HG03108 (cell line): ENCODE results near the gene LAIR2.
A peak's percentile ranks its signal among the peaks of the same experiment; 100 is the strongest.
"Not testable (repeated sequence)": the region's sequence is repeated elsewhere in the genome, so short reads cannot be mapped to it uniquely, and the experiment has no call there.

Source experiments
- ATAC-seq: cut with Tn5 transposase; IDR thresholded peaks from one replicate; pipeline ENCODE4 v1.9.1; 2021; ENCODE audit warnings: moderate library complexity; ENCODE audit not compliant: unreplicated experiment

LAIR2 gene

GRCh38 chr19:54464044-54464629, 38.5 kb upstream of the LAIR2 start:
- ATAC-seq, result peak; percentile 32

- ATAC-seq, result peak; percentile 34
Observed at GRCh38 chr19:54464630-54465425, 37.8 kb upstream of the LAIR2 start.

- no peak for ATAC-seq
Observed at GRCh38 chr19:54465426-54466109, 37.1 kb upstream of the LAIR2 start.

- not testable (repeated sequence) for ATAC-seq
Observed at GRCh38 chr19:54466110-54466480, 36.5 kb upstream of the LAIR2 start.

- ATAC-seq, result no peak
Observed at GRCh38 chr19:54469496-54469934, 33.1 kb upstream of the LAIR2 start.

GRCh38 chr19:54470276-54470887, 32.2 kb upstream of the LAIR2 start:
- no peak for ATAC-seq

GRCh38 chr19:54470991-54471782, 31.4 kb upstream of the LAIR2 start:
- ATAC-seq, result no peak

GRCh38 chr19:54473071-54473891, 29.4 kb upstream of the LAIR2 start, which contains the start of gene CDC42EP5:
TSS of gene CDC42EP5 (minus strand) at chr19:54473296. CDS start at chr19:54465547, 7,749 bp downstream.
- ATAC-seq, result no peak

- ATAC-seq, result no peak
Observed at GRCh38 chr19:54473892-54474372, 28.7 kb upstream of the LAIR2 start.

- ATAC-seq, result no peak
Observed at GRCh38 chr19:54475706-54476105, 26.9 kb upstream of the LAIR2 start.

GRCh38 chr19:54477650-54478049, 25.0 kb upstream of the LAIR2 start:
- ATAC-seq, result no peak

- ATAC-seq, result no peak
Observed at GRCh38 chr19:54478677-54479266, 23.9 kb upstream of the LAIR2 start.

GRCh38 chr19:54480051-54480450, 22.6 kb upstream of the LAIR2 start:
- no peak for ATAC-seq

- no peak for ATAC-seq
Observed at GRCh38 chr19:54481326-54481930, 21.2 kb upstream of the LAIR2 start.

- ATAC-seq, result no peak
Observed at GRCh38 chr19:54482889-54483288, 19.7 kb upstream of the LAIR2 start.

GRCh38 chr19:54484451-54484850, 18.2 kb upstream of the LAIR2 start:
- no peak for ATAC-seq

GRCh38 chr19:54485851-54486250, 16.8 kb upstream of the LAIR2 start:
- no peak for ATAC-seq

GRCh38 chr19:54489341-54489740, 13.3 kb upstream of the LAIR2 start:
- ATAC-seq, result no peak

GRCh38 chr19:54489766-54490165, 12.9 kb upstream of the LAIR2 start:
- no peak for ATAC-seq
